GM12878 (cell line): ENCODE data around the gene EGFL8. TPM values are rescaled to one million over a fixed set of nuclear protein-coding genes. Genes with fewer than 3 reads are reported as not detected.
"Not testable (repeated sequence)": the region's sequence is repeated elsewhere in the genome, so short reads cannot be mapped to it uniquely, and the experiment has no call there.

ENCODE experiments used
- ATAC-seq: fragments of 200-7000 bp; cut with Tn5 transposase; 3 replicates; pipeline ENCODE4 v1.9.1; 2020; ENCODE audit warnings: mild to moderate bottlenecking, moderate library complexity
- BruUV-seq: library from RNA; stranded (reverse); fragments of 400-500 nt; replicated peaks from 2 replicates; lab custom pipeline; 2021; lab: Mats Ljungman, UMichigan
- CTCF ChIA-PET: fragments of 300-600 bp; sonication (Branson Sonifier 250); formaldehyde crosslinking; extraction: SDS; loops from one replicate; lab custom pipeline; 2021; ENCODE audit warnings: inconsistent platforms; lab: Yijun Ruan, JAX
- POLR2A ChIA-PET: fragments of 350-600 bp; formaldehyde crosslinking; extraction: SDS; loops from one replicate; lab custom pipeline; 2021; ENCODE audit warnings: inconsistent platforms; lab: Charles Lee
- RAD21 ChIA-PET: fragments of 300-600 bp; sonication (Branson Sonifier 250); formaldehyde crosslinking; loops from one replicate; lab custom pipeline; 2023; ENCODE audit warnings: antibody characterized with exemption; ENCODE audit not compliant: unreplicated experiment; lab: Charles Lee
- SMC1A ChIA-PET: fragments of 300-600 bp; sonication (Branson Sonifier 250); formaldehyde crosslinking; loops from one replicate; lab custom pipeline; 2023; ENCODE audit not compliant: unreplicated experiment, uncharacterized antibody; lab: Charles Lee
- DNase-seq: peaks from one replicate; pipeline ENCODE4 v3.0.0-alpha.2; 2011; ENCODE audit warnings: low read depth, low spot score
- FAIRE-seq: peaks from 3 replicates; lab custom pipeline; 2011; peaks lifted over from hg19 to GRCh38; lab: Jason Lieb, UNC
- H2AFZ ChIP-seq: 2 replicates; pipeline ENCODE4 v1.6.0; 2011; ENCODE audit warnings: low read depth, low read length, control low read depth; ENCODE audit not compliant: control insufficient read depth
- H3K27ac ChIP-seq: 2 replicates; pipeline ENCODE4 v1.5.1; 2011; ENCODE audit warnings: control low read depth; ENCODE audit not compliant: control insufficient read depth, insufficient read depth
- H3K27me3 ChIP-seq, 2 experiments: replicated peaks in 1 of 2; 2 replicates each; pipeline versions ENCODE4 v1.6.0 to v1.6.1; 2011; ENCODE audit warnings: low read length in 1 of 2; ENCODE audit not compliant: control insufficient read depth in 2 of 2, insufficient read depth in 2 of 2
- H3K36me3 ChIP-seq, 2 experiments: 2 replicates each; pipeline ENCODE4 v1.5.1; 2011; ENCODE audit warnings: low read length in 1 of 2; ENCODE audit not compliant: control insufficient read depth in 2 of 2, insufficient read depth in 2 of 2
- H3K4me1 ChIP-seq: 2 replicates; pipeline ENCODE4 v1.6.1; 2011; ENCODE audit warnings: mild to moderate bottlenecking, low read length, moderate library complexity, mixed read lengths; ENCODE audit not compliant: control insufficient read depth, insufficient read depth
- H3K4me2 ChIP-seq: 2 replicates; pipeline ENCODE4 v1.6.0; 2011; ENCODE audit warnings: control low read depth; ENCODE audit not compliant: control insufficient read depth, insufficient read depth
- H3K4me3 ChIP-seq: fragments of 200-600 bp; sonication (generic); 2 replicates; pipeline ENCODE4 v1.5.1; 2016
- H3K79me2 ChIP-seq: 2 replicates; pipeline ENCODE4 v1.6.0; 2011; ENCODE audit warnings: low read length; ENCODE audit not compliant: control insufficient read depth, insufficient read depth
- H3K9ac ChIP-seq: 2 replicates; pipeline ENCODE4 v1.8.0; 2011; ENCODE audit warnings: low read length, control low read depth, mixed read lengths; ENCODE audit not compliant: control insufficient read depth, insufficient read depth
- H3K9me3 ChIP-seq: replicated peaks from 3 replicates; pipeline ENCODE4 v1.5.1; 2011; ENCODE audit warnings: mild to moderate bottlenecking, low read length; ENCODE audit not compliant: control insufficient read depth, insufficient read depth
- H4K20me1 ChIP-seq: 2 replicates; pipeline ENCODE4 v1.6.0; 2011; ENCODE audit not compliant: control insufficient read depth, insufficient read depth
- CBX3 ChIP-seq: fragments of 200-600 bp; sonication (generic); IDR thresholded peaks from 2 replicates; pipeline ENCODE4 v1.6.1; 2016; ENCODE audit warnings: low read depth, borderline replicate concordance
- CUX1 ChIP-seq: IDR thresholded peaks from 2 replicates; pipeline ENCODE4 v1.6.1; 2012; ENCODE audit warnings: improper control_type of control experiment, low read depth, low read length; ENCODE audit not compliant: insufficient replicate concordance
- NFYB ChIP-seq: IDR thresholded peaks from 2 replicates; pipeline ENCODE4 v1.6.1; 2011; ENCODE audit warnings: low read depth, mild to moderate bottlenecking, low read length, improper control_type of control experiment, moderate library complexity; ENCODE audit not compliant: insufficient read depth
- ZBTB11 ChIP-seq: fragments of 450-650 bp; formaldehyde crosslinking; IDR thresholded peaks from 2 replicates; pipeline ENCODE4 v1.5.0; 2022; ENCODE audit warnings: mild to moderate bottlenecking, missing genetic modification characterization
- WGBS: methylation state at CpG from one replicate; pipeline ENCODE4 v1.1.6; 2016; ENCODE audit warnings: low lambda C conversion rate; ENCODE audit not compliant: insufficient replicate concordance, insufficient coverage; ENCODE audit errors: missing lambda C conversion rate; 5-methylcytosine and 5-hydroxymethylcytosine counted together
- in situ Hi-C: fragments of 300-500 bp; cut with MboI; formaldehyde crosslinking; loops from 9 replicates; pipeline ENCODE4 v1.14.3; 2018; ENCODE audit warnings: mixed read lengths
- intact Hi-C: fragments of 100-400 bp; cut with micrococcal nuclease; formaldehyde crosslinking; loops from one replicate; pipeline ENCODE4 v1.14.2; 2022; ENCODE audit not compliant: unreplicated experiment
- polyA plus RNA-seq, 11 experiments: library from polyadenylated mRNA; depleted of rRNA in 4 of 11; unstranded in 6 of 11; stranded (reverse) in 5 of 11; fragments of >200 nt; fragmentation: Nextera tagmentation in 4 of 11; fragmentation: Illumina TruSeq in 1 of 11; extraction: Ambion mirVana in 4 of 11; extraction: Trizol in 1 of 11; gene quantifications; 1 replicate in 1 of 11; 2 replicates in 10 of 11; pipeline versions ENCODE4 v1.2.1 to v1.2.3, GENCODE V29; 2011 to 2016; ENCODE audit warnings: inconsistent platforms in 2 of 11, missing spikeins in 2 of 11, low read depth in 1 of 11
- total RNA-seq, 4 experiments: library from RNA; depleted of rRNA in 3 of 4; stranded (reverse); fragments of >200 nt in 3 of 4; fragmentation: Illumina TruSeq in 1 of 4; extraction: Trizol in 1 of 4; gene quantifications; 2 replicates each; pipeline versions ENCODE4 v1.2.1 to v1.2.3, GENCODE V29; 2013 to 2021

EGFL8 gene
- total and polyA plus RNA-seq, 10 of the 15 experiments (the other 5 are each of a cell fraction or from before 2014, with no cell fraction given): 0.07 to 3.5 (median 1.4) TPM

GRCh38 chr6:32140420-32141046, 23.9 kb upstream of the EGFL8 start (continued):
- TF ChIP-seq ZBTB11: no peak
- TF ChIP-seq CBX3: no peak
- no peak for TF ChIP-seq CUX1
- TF ChIP-seq NFYB: no peak

GRCh38 chr6:32144238-32144637, 20.2 kb upstream of the EGFL8 start:
- BruUV-seq, H4K20me1 ChIP-seq, H3K79me2 ChIP-seq, H3K4me2 ChIP-seq, H3K4me1 ChIP-seq, H3K27ac ChIP-seq, intact Hi-C loops, H3K9ac ChIP-seq, H2AFZ ChIP-seq, H3K9me3 ChIP-seq, SMC1A ChIA-PET, H3K36me3 ChIP-seq, FAIRE-seq, ATAC-seq, CTCF ChIA-PET, RAD21 ChIA-PET, H3K4me3 ChIP-seq, in situ Hi-C loops, DNase-seq: not testable (repeated sequence)
- 78% methylated on average over 7 of the region's 7 CpGs for WGBS
- peaks cover 2 to 12% of the 10 kb centered on the region in 2 experiments; a peak in 3 of 4 replicates for H3K27me3 ChIP-seq
- POLR2A ChIA-PET: interaction anchor here (0.6 kb wide), 2 partner anchors 178 to 303 kb away, joined by 3 to 5 read pairs; no protein-coding TSS in a partner anchor
